Esophagus mucosa (tissue), 1 donor: ENCODE results near the gene GID8. TPM values are rescaled to one million over a fixed set of nuclear protein-coding genes. Genes with fewer than 3 reads are reported as not detected.

Source experiments
- ATAC-seq: fragments of 200-7000 bp; cut with Tn5 transposase; one replicate; pipeline ENCODE4 v1.9.1; 2020
- total RNA-seq: library from RNA; stranded (reverse); gene quantifications from one replicate; pipeline ENCODE4 v1.2.4, GENCODE V29; 2023
- donor health status: DM: yes; HTN: yes; CAD: no.

GID8 gene
- total RNA-seq, 1 donor from 2014 or later = 42.7 TPM

DNA sequence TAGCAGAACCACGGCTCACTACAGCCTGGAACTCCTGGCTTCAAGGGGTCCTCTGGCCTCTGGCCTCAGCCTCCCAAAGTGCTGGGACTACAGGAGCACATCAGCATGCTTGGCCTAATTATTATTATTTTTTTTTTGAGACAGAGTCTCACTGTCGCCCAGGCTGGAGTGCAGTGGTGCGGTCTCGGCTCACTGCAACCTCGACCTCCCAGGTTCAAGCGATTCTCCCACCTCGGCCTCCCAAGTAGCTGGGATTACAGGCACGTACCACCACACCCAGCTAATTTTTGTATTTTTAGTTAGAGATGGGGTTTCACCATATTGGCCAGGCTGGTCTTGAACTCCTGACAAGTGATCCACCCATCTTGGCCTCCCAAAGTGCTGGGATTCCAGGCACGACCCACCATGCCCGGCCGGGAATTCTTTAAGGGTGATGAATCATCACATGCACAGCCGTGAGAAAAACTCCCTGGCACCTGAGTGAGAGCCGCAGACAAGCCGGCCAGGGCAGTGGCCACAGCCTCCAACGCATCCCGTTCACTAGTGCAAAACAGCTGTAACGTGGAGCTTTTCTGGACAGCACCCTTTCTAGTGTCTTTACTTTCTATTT, 14.8 kb upstream of the GID8 start:
- peak; percentile 15 for ATAC-seq

DNA sequence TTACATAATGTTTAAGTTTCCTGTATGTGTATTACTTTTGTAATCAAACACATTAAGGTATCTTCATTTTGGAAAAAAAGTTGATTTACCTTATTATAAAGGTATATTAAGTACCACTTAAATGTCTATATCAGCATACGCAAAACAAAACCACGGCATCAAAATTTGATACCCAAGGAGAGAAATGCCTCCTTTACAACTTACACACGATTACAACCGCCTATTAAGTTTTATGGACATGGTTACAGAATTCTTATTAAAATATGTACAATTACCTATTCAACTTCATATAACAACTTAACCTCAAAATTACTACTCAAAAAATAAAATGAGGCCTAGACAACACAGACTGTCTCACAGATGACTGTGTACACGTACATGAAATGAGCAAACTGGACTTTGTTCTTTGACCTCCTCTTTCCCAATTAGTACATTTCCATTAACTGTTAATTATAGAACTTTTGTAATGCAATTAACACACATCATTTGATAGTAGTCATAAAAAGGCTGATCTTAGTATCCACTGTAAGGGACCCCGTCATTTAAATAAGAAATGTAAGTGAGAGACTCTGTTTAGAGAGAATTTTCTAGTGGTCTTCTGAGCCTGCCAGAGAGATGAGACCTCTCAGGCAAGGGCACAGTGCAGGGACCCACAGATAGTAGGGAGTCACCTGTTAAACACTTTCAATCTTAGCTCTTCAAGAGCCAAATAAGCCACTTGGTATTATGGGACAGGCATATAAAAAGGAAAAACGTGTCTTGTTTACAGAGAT, 14.1 kb upstream of the GID8 start:
- ATAC-seq = no peak

DNA sequence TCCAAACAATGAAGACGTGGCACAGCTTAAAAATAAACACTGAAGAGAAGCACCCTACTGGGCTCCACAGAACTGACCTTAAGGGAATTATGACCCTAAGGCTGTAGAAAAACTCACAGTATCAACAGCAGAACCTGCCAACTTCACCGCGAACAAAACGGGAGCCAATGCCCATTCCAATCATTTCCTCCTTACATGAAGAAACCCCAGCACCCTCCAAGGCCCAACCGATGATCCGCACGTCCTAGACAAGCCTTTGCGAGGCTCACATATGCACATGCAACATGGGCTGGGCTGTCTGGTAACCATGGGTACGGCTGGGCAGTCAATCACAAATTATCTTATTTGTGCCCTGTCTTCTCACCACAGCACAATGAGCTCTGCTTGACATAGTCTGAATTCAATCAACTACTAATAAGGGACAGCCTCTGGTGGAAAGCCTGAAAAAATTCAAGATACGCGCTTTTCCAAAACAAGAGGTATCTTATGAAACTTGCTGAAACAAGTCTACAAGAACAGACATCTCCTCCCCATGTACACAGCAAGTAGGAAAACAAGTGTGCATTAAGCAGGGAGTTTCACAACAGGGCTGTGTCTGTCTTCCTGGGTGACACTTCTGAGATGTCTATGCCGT, 13.4 kb upstream of the GID8 start:
- ATAC-seq = peak; percentile 49

DNA sequence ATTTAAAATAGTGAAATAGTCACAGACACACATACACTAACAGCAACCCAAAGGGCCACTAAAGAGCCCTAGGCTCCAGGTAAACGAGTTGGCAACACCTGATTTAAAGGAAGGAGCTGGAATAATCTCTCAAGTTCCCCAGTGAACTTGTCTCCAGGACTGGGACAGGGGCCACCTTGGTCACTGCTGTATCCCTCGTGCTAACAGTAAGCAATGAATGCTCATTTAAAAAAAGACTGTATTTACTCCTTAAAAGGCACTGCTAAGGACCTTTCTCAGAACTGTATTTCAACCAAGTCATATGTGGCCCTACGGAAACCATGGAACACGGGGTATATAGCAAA, 12.9 kb upstream of the GID8 start:
- ATAC-seq = no peak

GRCh38 chr20:62925420-62926228, 12.3 kb upstream of the GID8 start:
- peak; percentile 9 for ATAC-seq

GRCh38 chr20:62926229-62927127, 11.5 kb upstream of the GID8 start, which contains the start of gene DIDO1:
TSS of gene DIDO1 (minus strand) at chr20:62926505.
- peak; percentile 82 for ATAC-seq

- ATAC-seq = no peak
These were observed 10.7 kb upstream of the GID8 start for GRCh38 chr20:62927128-62927705.

DNA sequence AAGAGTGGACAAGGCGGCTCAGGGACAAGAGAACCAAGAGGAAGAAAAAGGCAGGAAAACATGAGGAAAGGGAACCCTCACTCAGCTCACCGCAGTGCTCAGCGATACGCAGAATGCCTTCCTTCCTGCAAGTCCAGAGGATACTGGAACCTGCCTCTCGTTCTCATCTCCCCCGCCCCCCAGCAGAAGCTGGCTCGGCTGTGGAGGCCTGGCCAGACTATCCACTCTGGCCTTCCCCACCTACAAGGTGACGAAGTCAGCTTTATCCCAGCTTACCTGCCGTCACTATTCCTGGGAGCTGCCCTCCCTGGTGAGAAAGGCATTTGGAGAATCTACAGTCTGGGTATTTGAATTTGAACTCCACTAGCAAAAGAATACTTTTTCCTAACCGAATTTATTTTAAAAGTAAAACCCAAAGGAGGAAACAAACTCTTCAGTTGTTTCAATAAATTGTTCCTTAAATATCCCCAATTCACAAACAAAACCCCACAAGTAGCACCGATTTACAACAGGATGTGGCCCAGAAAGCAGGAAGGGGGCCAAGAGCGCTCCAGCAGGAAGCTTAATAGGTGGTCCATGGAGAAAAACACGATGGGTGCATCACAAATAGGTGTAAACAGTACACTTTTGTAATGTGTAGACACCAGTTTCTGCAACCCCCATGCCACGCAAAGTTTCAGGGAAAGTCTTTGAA, 9.6 kb upstream of the GID8 start:
- no peak for ATAC-seq

GRCh38 chr20:62929051-62929538, 8.9 kb upstream of the GID8 start:
- peak; percentile 29 for ATAC-seq

DNA sequence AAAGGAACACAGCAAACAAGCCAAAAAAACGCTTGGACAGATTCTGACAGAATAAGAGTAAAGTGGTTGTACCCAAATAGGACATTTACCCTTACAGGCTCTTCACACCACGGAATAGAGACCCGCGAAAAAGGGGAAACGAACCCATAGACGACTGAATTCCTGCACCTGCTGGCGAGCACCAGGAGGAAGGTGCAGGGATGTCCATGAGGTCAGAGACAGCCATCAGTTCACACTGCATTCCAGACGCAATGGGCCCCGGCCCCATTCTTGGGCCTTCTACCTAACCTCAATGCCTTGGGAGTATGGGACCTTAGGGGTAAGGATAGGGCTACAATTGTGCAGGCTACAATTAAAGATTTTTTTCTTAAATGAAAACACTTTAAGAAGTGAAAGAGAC, 6.5 kb upstream of the GID8 start:
- no peak for ATAC-seq

GRCh38 chr20:62933966-62934365, 4.0 kb upstream of the GID8 start:
- no peak for ATAC-seq

DNA sequence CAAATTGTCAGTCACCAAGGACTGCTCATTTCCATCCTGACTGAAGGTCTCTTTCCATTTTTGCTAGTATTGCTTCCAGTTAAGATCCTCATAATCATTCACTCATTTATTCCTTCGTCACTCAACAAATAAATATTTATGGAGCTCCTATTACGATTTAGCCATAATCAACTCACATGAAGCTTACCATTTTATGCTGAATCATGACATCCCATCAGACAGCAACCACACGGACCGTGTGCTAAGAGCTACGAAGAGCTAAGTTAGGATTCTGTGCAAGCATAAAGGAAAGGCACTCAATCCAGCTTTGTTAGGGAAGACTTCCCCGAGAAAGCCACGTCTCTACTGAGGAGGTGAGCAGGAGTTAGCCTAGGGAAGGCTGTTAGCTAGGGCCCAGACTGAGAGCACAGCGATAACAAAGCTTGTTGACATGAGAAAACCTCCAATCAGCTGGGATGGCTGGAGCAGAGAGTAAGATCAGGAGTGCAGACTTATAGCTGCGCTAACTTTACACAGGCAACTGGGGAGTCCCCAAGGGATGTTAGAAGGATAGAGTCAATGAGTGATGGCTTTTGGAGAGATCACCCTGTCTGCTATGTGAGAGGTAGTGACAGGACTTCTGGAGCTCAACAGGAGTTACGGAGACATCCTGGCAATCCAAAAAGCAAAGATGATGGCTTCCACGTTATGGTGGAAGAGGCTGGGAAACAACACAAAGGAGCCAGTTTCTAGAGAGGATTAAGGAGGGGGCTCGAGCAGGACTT, 2.6 kb upstream of the GID8 start:
- ATAC-seq = no peak

DNA sequence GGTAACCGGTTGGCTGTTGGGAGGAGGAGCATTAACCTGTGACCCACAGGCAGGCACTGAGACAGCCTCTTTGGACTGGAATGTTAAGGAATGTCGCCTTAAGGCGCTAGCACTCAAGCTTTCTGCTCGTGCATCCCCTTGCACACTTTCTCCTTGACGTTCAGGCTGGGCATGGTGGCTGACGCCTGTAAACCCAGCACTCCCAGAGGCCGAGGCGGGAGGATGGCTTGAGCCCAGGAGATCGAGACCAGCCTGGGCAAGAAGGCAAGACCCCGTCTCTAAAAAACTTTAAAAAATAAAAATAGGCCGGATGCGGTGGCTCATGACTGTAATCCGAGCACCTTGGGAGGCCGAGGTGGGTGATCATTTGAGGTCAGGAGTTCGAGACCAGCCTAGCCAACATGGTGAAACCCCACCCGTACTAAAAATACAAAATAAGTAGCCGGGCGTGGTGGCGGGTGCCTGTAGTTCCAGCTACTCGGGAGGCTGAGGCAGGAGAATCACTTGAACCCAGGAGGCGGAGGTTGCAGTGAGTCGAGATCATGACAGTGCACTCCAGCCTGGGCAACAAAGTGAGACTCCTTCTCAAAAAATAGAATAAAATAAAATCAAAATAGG, 1.9 kb upstream of the GID8 start:
- ATAC-seq = no peak

- peak; percentile 95 for ATAC-seq
These were observed 461 bp upstream of the GID8 start for GRCh38 chr20:62937268-62938104.

DNA sequence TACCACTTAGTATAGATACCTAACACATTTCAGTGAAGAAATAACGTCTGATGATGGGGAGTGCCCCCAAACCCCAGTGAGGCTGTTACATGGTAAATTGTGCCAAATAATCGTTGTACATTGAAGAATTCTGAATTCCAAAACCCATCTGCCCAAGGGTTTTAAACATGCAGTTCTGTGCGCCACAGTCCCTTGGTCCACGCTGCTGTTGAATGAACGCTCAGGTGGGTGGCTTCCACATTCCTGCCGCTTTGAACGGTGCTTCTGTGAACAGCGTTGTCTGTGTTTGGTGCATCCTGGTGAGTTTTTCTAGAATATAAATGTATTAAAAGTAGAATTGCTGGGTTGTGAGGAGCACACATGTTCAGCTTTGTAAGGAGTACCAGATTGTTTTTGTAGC, 2.9 kb downstream of the GID8 start:
- no peak for ATAC-seq

DNA sequence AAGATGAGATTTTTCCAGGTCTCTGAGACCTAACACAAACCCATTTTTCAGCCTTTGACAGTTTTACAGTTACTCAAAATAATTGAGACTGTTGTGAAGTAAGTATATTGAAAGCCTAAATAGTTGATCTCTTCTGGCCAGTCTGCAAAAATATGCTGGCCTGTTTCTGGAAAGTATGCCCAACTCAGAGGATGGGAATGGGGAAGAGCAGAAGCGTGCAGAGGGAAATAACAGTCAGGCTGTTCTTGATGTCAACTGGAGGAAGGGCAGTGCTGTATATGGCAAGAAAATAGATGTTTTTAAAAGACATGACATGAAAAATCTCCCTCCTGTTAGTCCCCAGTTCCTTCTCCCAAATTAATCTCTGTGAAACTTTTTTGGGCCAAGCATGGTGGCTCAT, 3.8 kb downstream of the GID8 start:
- no peak for ATAC-seq

- no peak for ATAC-seq
These were observed 4.5 kb downstream of the GID8 start for GRCh38 chr20:62942456-62942855.

GRCh38 chr20:62943396-62943795, 5.4 kb downstream of the GID8 start:
- ATAC-seq = no peak

DNA sequence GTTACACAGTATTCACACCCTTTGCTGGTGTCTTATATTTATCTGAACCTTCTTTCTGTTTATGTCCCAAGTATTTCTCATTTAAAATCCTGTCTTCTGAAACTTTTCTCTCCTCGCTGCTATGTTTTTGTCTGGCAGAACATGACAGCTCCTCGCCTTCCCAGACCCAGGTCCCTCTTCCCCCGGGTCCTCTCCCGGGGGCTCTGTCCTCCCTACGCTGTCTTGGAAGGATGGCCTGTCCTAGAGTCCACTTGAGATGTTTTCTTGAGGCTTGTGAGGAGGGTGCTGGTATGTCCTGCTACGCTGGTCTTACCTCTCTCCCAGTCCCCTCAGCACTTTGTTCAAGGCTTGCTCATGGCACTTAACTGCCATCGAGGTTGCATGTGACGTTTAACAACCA, 6.2 kb downstream of the GID8 start:
- no peak for ATAC-seq
